Tibial artery (tissue), 4 donors: ENCODE data around the gene UNC13D.

ENCODE experiments used
- DNase-seq, 2 donors: peaks; one replicate each; pipeline ENCODE4 v3.0.0-alpha.2; 2019
- H3K27ac ChIP-seq, 2 donors: fragments of 200-600 bp; sonication (generic) in 1 of 2; 1 replicate in 1 of 2; 2 replicates in 1 of 2; pipeline ENCODE4 v1.5.1; 2018 to 2019; ENCODE audit warnings: mild to moderate bottlenecking in 1 of 2
- H3K27me3 ChIP-seq, 2 donors: fragments of 200-600 bp; sonication (generic) in 1 of 2; one replicate each; pipeline versions ENCODE4 v1.5.1 to v1.6.0; 2016 to 2019
- H3K36me3 ChIP-seq, 3 donors: fragments of 200-600 bp; sonication (generic) in 2 of 3; one replicate each; pipeline ENCODE4 v1.5.1; 2016 to 2019; ENCODE audit warnings: mild to moderate bottlenecking in 2 of 3
- H3K4me1 ChIP-seq, 4 donors: fragments of 200-600 bp; sonication (generic) in 2 of 4; 1 replicate in 3 of 4; 2 replicates in 1 of 4; pipeline ENCODE4 v1.5.1; 2016 to 2019
- H3K4me3 ChIP-seq, 2 donors: fragments of 200-600 bp; sonication (generic) in 1 of 2; 1 replicate in 1 of 2; 2 replicates in 1 of 2; pipeline ENCODE4 v1.5.1; 2018 to 2019; ENCODE audit warnings: mild to moderate bottlenecking in 2 of 2
- H3K9me3 ChIP-seq, 3 donors: fragments of 200-600 bp; sonication (generic) in 1 of 3; one replicate each; pipeline ENCODE4 v1.5.1; 2016 to 2019
- CTCF ChIP-seq, 2 experiments: fragments of 200-600 bp in 1 of 2; fragments of 450-650 bp in 1 of 2; IDR thresholded peaks; one replicate each; pipeline ENCODE4 v1.5.1; 2017 to 2019; ENCODE audit warnings: antibody characterized with exemption in 2 of 2, mild to moderate bottlenecking in 1 of 2, moderate library complexity in 1 of 2
- intact Hi-C: fragments of 100-400 bp; cut with DNase I; formaldehyde crosslinking; loops from one replicate; pipeline ENCODE4 v1.15.0; 2023; ENCODE audit warnings: low total_unique reads

The UNC13D gene

DNA sequence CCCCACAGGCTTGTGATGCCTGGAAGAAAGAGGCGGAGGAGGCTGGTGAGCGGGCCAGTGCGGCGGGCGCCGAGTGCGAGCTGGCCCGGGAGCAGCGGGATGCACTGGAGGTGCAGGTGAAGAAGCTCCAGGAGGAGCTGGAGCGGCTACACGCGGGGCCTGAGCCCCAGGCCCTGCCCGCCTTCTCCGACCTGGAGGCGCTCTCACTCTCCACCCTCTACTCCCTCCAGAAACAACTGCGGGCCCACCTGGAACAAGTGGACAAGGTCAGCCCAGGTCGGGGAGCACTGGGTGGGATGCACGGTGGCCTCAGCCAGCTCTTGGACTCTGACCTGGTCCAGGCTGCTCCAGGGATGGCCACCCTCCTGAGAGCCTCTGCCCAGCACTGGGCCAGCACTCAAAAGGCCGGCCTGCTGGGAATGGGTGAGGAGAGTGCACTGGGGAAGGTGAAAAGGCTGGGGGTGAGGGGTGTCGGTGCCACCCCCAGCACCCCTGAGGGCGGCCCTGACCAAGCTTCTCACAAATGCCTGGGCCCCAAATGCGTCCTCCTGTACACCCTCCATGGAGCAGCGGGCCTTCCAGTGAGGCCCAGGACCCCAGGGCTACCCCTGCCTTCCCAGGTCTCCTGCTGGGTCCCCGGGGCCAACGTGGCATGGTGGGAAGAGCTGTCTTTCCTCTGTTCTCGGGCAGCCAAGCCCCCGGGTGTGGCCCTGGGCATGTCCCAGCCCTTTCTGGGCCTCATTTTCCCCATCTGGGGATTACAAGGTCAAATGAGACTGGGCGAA lies 20.8 kb downstream of the UNC13D start:
- no peak overlapping the region for H3K4me3 ChIP-seq
- no peaks in the 10 kb centered on the region for H3K9me3 ChIP-seq
- H3K27ac ChIP-seq = no peak overlapping the region
- H3K4me1 ChIP-seq = peaks cover 0 to 41% (median 17%) of the 10 kb centered on the region in 4 donors
- H3K36me3 ChIP-seq = peaks cover 49 to 71% (median 62%) of the 10 kb centered on the region in 3 donors
- DNase-seq = no peak
- H3K27me3 ChIP-seq = no peaks in the 10 kb centered on the region
- intact Hi-C loops = no loop called here
- TF ChIP-seq CTCF (IDR thresholded peaks at IDR 0.05) = no peak

DNA sequence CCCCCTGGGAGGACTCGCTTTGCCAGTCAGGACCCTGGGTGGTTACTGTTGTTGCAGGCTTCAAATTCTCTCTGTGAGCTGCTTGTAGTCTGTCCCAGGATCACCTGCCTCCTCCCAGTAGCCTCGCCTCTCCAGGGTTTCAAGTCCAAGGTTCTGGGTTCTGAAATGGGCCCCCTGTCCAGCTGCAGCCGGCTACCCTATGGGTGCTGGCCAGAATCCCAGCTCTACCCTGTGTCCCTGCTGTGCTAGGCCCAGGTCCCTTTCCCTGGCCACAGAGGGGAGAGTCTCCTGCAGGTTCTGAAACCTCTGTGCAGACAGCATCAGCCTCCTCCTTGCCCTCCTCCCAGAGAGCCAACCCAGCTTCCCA lies 21.4 kb downstream of the UNC13D start:
- intact Hi-C loops = no loop called here

DNA sequence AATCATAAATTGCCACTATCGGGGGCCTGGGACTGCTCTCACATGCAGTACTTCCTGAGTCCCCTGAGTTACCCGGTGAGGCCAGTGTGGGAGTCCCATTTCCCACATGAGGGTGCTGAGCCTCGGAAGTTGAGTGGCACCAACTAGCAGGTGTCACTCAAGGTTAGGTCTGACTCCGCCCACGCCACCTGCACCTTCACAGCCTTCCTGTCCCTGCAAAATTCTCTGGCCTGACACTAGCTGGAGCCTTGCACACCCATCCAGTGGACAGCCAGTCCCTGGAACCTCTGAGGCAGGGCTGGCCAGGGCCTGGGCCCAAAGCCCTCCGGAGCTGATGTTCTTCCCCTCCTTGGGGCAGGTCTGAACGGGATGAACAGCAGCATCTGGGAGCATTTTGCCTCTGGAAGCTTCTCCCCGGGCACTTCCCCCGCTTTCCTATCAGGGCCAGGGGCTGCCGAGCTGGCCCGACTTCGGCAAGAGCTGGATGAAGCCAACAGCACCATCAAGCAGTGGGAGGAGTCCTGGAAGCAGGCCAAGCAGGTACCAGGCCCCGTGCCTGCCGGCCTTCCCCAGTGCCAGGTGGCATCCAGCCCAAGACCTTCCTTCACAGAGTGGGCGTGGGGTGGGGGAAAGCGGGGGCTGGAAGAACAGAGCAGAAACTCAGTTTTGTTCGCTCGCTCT lies 21.9 kb downstream of the UNC13D start:
- H3K36me3 ChIP-seq = peaks cover 61 to 83% (median 74%) of the 10 kb centered on the region in 3 donors
- H3K27me3 ChIP-seq = no peaks in the 10 kb centered on the region
- no peak for DNase-seq
- peaks cover 0 to 29% (median 6%) of the 10 kb centered on the region in 4 donors for H3K4me1 ChIP-seq
- no peaks in the 10 kb centered on the region for H3K9me3 ChIP-seq
- no peak for TF ChIP-seq CTCF (IDR thresholded peaks at IDR 0.05)
- intact Hi-C loops = no loop called here
- H3K27ac ChIP-seq = no peak overlapping the region
- H3K4me3 ChIP-seq = no peak overlapping the region

More for the DNA sequence above, 21.4 kb downstream of the UNC13D start:
- peaks cover 56 to 78% (median 68%) of the 10 kb centered on the region in 3 donors for H3K36me3 ChIP-seq
- H3K4me1 ChIP-seq = peaks cover 0 to 34% (median 11%) of the 10 kb centered on the region in 4 donors
- no peak overlapping the region for H3K4me3 ChIP-seq
- no peaks in the 10 kb centered on the region for H3K27me3 ChIP-seq
- no peak overlapping the region for H3K27ac ChIP-seq
- TF ChIP-seq CTCF (IDR thresholded peaks at IDR 0.05) = no peak
- no peaks in the 10 kb centered on the region for H3K9me3 ChIP-seq
- no peak for DNase-seq

- no peak for DNase-seq
- H3K9me3 ChIP-seq = no peaks in the 10 kb centered on the region
- H3K27ac ChIP-seq = no peak overlapping the region
- intact Hi-C loops = no loop called here
- no peak overlapping the region for H3K4me3 ChIP-seq
- no peaks in the 10 kb centered on the region for H3K27me3 ChIP-seq
- H3K36me3 ChIP-seq = peaks cover 68 to 90% (median 81%) of the 10 kb centered on the region in 3 donors
- no peak for TF ChIP-seq CTCF (IDR thresholded peaks at IDR 0.05)
- H3K4me1 ChIP-seq = peaks cover 0 to 22% (median 0%) of the 10 kb centered on the region in 4 donors
These were observed 22.7 kb downstream of the UNC13D start for GRCh38 chr17:75821552-75821951.

- Histone ChIP-seq H3K9me3 (no peaks in the 10 kb centered on the region), H3K36me3 (peaks cover 71 to 96% (median 86%) of the 10 kb centered on the region in 3 donors), H3K4me1 (peaks cover 0 to 20% (median 0%) of the 10 kb centered on the region in 4 donors), H3K27me3 (no peaks in the 10 kb centered on the region), H3K27ac (no peak overlapping the region), H3K4me3 (no peak overlapping the region)
- no peak for TF ChIP-seq CTCF (IDR thresholded peaks at IDR 0.05)
- no peak for DNase-seq
- intact Hi-C loops = no loop called here
These were observed 23.8 kb downstream of the UNC13D start for GRCh38 chr17:75820094-75821080.
